GM19395 (cell line): ENCODE data around the gene TTLL11.

Experiments
- ATAC-seq: cut with Tn5 transposase; IDR thresholded peaks from one replicate; pipeline ENCODE4 v1.9.1; 2021; ENCODE audit warnings: mild to moderate bottlenecking, moderate library complexity; ENCODE audit not compliant: unreplicated experiment

The TTLL11 gene

DNA sequence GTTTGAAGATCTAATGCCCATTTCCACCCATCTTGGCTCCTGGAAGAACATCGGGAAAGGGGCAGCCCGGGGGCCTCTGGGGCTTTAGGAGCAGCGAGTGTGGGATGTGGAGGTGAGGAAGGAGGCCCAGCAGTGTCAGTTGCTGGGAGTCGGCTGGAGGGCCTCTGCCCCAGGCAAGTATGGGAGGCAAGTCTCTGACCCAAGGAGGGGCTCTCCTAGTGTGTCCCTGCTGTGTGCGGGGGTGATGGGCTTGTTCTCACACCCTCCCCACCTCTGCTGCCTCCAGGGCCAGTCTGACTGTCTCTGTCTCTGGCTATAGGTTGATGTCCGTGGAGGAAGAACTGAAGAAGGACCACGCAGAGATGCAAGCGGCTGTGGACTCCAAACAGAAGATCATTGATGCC is 312.0 kb downstream of the TTLL11 start:
- no peak for ATAC-seq

DNA sequence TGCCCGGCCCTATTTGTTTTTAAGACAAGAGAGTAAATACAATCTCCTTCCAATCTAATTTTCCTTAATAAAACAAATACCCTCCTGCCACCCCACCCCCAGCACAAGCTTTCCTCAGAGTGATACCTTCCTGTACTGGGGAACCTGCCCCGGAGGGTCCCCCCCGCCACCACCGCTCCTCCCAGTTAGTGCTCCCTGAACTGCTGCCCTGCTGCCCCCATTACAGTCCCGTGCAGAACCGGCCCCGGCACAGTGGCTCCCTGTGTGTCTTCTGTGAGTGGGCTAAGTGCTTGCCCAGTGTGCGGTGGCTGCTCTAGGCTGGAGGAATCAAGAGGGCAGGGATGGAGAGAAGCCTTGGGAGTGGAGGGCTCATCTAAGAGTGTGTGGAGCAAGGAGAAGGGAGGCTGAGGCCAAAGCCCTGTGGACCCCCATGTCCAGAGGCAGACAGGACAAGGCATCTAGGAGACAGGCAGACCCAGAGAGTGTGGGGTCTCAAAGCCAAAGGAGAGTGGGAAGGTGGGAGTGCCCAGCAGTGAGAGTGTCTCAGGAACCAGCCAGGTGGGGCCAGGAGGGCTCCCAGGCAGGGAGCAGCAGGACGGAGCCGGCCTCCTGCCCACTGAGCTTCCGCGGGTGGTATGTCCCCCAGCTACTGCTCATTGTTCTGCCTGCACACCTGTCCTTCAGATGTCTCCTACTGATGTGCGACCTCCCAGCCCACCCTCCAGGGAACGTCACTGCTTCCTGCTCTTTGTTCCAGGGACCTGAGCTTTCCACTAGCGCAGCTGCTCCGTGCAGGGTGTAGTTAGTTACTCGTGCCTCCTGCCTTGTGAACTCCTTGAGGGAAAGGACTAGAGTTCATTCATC is 312.7 kb downstream of the TTLL11 start:
- no peak for ATAC-seq

DNA sequence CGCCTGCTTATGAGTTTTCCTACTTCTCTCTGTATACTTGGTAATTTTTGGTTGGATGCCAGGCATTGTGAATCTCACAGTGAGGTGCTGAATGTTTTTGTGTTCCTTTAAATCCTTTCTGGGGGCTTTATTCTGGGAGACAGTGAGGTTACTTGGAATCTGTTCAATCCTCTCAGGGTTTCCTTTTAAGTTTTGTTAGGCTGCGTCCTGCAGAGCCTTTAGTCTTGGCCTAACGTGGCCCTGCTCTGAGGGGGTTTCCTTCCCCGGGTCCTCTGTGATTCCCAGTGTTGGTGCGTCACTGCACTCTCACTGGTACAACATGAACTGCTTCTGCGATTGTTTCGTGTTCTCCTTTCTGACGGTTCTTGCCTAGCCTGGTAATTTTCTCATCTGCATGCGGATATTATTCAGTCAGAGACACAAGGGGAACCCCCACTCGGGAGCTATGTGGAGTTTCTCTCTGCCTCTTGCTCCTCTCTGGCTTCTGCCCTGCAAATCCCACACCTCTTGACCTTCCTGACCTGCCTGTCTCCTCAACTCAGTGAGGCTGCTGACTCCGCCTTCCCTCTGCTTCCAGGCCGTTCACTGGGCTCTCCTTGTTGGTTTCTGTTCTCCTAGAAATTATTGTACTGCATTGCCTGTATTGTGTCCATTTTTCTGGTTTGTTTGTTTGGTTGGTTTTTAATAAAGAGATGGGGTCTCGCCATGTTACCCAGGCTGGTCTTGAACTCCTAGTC is 313.6 kb downstream of the TTLL11 start:
- no peak for ATAC-seq

DNA sequence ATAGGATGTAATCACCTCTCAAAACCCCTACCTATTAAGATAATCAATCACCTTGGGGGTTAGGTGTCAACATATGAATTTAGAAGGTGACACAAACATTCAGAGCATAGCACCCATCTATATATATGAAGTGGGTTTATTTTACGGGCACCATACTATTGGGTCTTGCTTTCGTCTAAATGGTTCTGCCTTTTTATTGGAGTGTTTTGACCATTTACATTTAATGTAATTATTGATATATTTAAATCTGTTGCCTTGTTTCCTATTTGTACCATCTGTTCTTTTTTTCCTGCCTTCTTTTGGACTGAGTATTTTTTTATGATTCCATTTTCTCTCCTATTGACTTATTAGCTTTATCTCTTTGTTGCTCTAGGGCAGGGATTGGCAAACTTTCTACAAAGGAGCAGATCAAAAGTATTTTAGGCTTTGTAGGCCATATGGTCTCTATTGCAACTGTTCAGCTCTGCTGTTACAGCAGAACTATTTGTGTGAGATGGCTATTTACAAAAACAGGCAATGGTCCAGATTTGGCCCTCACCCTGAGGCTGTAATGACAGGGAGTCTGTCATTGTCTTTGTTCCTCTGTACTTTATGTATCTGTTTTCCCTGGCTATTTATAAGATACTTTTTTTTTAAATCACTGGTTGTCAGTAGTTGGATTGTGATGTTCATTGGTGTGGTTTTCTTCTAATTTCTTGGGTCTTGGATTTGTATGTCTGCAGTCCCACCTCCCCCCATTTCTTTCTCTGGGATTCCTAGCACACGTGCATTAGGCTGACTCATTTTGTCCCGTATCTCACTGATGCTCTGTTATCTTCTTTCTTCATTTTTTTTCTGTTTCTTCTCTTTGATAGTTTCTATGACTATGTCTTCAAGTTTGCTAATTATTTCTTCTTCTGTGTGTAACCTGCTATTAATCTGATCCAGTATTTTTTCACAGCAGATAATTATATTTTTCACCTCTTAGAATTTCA is 314.6 kb downstream of the TTLL11 start:
- no peak for ATAC-seq

DNA sequence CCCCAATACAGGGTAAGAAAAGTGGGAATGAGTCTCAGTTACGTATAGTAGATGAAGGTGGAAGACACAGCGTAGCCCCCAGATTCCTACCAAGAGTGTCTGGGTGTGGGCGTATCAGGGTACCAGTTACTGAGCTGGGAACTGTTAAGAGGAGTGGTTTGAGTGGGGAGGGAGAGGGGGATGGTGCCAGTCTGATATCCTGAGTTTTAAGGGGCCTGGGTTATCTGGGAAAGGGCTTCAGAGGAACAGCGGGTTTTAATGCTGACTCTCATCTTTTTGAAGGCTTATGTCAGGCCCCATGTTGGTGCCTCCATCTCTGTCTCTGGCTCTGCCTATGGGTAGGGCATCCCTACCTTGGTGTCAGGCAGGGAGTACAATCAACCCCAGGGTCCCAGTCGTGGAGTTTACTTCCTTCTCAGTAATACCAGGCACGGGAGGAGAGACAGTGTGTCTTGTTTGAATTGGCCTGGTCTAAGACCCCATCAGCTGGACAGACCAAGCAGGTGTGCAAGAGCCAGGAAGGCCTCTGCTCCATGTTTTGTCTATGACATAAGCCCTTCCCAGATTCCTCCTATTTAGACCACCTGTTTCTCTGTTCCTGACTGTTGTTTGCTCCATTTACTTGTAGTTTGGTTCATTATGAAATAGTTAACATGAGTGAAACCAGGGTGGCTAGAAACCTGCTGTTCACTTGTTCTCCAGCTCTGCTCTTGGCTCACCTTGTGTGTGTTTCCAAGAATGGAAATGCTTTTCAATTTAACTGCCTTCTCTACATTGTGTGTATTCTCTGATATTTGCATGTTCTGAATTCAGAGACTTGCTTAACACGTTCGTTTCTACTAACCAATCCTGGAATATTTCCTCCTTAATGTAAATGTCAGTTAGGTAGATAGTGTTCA is 316.1 kb downstream of the TTLL11 start:
- no peak for ATAC-seq

DNA sequence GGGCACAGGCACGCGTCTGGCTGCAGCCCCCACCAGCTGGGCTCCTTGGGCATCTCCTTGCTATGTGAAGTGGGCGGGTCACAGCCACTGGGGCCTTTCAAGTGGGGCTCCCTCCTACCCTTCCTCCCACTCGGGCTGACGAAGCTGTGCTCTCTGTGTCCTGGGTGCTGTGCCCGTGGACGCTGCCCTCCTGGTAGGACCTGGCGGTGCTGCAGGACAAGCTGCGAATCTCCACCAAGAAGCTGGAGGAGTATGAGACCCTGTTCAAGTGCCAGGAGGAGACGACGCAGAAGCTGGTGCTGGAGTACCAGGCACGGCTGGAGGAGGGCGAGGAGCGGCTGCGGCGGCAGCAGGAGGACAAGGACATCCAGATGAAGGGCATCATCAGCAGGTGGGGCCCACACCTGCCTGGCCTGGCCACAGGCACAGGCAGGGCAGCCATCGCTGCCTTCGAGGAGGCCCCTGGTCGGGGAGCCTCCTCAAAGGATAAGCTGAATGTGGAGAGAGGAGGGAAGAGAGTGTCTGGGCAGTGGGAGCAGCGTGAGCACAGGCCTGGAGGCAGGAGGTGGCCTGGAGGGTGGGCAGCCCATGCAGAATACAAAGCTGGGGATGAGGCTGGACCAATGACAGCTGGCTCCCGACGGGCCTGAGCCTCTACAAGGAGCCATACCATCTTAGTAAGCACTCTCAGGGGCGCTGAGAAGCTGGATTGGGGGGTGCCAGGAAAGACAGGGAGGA is 316.9 kb downstream of the TTLL11 start:
- no peak for ATAC-seq

DNA sequence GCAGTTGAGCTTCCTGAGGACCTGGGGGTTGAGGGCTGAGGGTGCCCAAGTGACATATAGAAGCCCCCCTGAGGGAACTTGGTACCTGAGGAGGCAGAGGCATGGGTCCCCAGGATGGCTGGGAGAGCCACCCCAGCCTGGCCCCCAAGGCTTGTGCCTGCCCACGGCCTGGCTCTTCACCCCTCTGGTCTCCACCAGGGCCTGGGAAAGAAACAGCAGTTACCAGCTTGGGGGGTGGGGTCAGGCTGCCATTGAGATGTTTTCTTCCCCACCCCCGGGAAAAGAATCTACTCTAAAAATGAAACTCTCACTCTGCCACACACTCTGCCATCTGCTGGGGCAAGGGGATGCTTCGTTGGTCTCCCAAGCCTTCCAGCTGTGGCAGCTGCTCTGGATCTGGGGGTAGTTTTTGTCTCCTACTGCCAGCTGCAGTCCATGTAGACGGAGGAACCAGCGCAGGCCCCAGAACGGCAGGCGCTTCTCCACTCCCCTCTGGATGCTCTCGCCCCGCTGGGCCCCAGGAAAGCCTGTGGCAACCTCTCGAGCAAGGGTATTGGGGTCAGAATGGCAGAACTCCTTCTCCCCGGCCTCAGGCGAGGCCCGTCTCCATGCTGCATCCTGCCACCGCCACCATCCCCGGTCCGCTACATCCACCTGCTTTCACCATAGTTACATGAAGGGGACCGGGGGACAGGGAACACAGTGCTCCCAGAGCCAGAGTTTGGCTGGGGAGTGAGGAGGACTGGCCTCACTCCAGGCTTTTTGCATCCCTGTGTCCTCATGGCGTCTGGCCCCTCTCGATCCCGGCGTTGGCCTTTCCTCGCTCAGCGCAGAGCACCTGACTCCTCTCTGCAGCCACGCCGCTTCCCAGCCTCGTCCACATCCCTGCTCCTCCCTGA is 318.1 kb downstream of the TTLL11 start:
- no peak for ATAC-seq

DNA sequence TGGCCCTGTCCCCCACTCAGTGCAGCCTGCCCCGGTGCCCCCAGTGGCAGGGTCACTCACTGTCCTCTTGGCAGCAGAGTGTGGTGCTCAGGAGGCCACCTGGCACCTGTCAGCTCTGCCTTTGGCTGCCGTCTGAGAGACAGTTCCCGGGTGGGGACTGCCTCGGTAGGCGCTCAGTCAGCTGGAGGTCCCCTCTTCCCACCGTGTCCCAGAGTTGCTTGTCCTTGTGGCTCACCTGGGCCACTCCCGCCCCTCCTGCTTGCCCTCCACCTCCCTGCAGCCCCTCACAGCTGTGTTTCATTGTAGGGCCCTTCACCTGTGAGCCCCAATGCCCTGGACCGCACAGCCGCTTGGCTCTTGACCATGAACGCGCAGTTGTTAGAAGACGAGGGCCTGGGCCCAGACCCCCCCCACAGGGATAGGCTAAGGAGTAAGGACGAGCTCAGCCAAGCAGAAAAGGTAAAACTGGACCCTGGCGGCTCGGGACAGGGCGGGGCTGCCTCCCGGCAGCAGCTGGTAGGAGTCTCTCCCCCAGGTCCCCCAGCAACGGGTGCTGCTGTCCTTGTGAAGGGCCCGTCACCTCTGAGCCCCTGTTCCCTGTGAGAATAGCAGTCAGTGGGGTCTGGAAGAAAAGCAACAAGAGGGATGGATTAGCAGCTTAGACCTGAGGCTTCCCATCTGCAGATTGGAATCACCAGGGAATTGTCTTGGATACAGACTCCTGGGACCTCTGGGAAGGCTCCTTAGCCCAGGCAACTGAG is 319.0 kb downstream of the TTLL11 start:
- ATAC-seq: no peak

DNA sequence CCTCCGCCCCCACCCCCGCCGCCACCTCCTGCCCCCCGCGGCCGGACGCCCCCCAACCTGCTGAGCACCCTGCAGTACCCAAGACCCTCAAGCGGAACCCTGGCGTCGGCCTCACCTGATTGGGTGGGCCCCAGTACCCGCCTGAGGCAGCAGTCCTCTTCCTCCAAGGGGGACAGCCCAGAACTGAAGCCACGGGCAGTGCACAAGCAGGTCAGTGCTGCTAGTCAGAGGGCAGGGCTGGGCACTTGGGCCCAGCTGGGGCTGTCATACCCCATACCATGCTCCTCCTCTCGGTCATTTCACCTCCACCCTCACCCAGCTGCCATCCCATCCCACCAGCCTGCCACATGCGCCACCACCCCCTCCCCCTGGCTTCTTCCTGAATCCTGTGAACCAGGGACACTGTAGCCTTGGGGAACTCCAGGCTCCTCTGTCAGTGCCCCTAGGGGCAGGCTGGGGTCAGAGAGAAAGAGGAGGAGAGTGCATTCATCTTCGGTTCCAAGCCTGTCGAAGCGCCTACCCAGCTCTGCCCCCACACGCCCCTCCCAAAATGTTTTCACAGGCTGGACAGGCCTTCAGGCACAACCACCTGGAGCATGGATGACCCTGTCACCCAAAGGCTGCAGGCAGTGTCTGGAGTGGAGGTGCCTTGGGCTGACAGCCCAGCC is 319.7 kb downstream of the TTLL11 start:
- ATAC-seq: no peak

DNA sequence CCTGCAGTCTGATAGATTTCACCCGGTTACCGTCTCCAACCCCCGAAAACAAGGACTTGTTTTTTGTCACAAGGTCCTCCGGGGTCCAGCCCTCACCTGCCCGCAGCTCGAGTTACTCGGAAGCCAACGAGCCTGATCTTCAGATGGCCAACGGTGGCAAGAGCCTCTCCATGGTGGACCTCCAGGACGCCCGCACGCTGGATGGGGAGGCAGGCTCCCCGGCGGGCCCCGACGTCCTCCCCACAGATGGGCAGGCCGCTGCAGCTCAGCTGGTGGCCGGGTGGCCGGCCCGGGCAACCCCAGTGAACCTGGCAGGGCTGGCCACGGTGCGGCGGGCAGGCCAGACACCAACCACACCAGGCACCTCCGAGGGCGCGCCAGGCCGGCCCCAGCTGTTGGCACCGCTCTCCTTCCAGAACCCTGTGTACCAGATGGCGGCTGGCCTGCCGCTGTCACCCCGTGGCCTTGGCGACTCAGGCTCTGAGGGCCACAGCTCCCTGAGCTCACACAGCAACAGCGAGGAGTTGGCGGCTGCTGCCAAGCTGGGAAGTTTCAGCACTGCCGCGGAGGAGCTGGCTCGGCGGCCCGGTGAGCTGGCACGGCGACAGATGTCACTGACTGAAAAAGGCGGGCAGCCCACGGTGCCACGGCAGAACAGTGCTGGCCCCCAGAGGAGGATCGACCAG is 320.4 kb downstream of the TTLL11 start:
- ATAC-seq: no peak
